LNCAP (cell line): Measurements from ENCODE around the gene ABCB8.

Experiments used
- TF ChIP-seq, protein P1 (sequence below): fragments of 450-650 bp; IDR thresholded peaks from 2 replicates; pipeline ENCODE4 v1.5.1; 2017; ENCODE audit warnings: mild to moderate bottlenecking

The ABCB8 gene

DNA sequence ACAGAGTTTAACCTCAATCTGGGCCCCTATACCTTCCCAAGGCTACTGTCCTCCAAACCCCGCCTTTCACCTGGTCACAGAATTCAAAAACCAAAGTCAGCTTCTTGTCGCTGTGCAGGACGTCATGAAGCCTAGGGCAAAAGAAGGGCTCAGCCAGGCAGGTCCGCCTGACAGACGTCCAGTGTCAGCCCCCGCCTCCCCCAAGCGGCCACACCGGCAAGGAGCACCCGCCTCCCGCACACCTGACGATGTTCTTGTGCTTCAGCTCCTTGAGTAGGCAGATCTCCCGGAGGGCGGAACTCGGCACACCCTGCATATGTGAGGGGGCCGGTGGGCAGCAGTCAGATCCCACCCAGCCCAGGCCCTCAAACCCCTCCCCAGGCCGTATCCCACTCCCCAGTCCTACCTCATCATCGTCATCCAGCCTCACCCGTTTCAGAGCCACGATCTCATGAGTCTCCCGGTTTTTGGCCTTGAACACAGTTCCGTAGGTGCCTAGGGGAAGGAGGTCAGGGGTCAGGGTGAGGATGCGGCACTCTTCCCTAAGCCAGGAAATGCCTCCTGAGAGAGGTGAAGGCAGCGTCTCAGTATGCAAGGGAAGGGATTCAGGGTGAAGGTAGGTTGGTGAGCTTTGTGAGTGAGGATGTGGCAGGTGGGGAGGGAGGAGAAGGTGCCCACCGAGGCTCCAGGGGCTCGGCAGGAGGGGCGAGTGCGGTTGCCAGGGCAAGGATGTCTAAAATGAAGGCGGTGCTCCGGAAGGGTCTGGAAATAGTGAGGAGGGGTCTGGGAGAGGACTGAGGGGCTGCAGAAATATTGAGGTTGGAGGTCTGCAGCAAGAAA, 28.6 kb downstream of the ABCB8 start:
- TF ChIP-seq, protein P1, sequence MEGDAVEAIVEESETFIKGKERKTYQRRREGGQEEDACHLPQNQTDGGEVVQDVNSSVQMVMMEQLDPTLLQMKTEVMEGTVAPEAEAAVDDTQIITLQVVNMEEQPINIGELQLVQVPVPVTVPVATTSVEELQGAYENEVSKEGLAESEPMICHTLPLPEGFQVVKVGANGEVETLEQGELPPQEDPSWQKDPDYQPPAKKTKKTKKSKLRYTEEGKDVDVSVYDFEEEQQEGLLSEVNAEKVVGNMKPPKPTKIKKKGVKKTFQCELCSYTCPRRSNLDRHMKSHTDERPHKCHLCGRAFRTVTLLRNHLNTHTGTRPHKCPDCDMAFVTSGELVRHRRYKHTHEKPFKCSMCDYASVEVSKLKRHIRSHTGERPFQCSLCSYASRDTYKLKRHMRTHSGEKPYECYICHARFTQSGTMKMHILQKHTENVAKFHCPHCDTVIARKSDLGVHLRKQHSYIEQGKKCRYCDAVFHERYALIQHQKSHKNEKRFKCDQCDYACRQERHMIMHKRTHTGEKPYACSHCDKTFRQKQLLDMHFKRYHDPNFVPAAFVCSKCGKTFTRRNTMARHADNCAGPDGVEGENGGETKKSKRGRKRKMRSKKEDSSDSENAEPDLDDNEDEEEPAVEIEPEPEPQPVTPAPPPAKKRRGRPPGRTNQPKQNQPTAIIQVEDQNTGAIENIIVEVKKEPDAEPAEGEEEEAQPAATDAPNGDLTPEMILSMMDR, result no peak

DNA sequence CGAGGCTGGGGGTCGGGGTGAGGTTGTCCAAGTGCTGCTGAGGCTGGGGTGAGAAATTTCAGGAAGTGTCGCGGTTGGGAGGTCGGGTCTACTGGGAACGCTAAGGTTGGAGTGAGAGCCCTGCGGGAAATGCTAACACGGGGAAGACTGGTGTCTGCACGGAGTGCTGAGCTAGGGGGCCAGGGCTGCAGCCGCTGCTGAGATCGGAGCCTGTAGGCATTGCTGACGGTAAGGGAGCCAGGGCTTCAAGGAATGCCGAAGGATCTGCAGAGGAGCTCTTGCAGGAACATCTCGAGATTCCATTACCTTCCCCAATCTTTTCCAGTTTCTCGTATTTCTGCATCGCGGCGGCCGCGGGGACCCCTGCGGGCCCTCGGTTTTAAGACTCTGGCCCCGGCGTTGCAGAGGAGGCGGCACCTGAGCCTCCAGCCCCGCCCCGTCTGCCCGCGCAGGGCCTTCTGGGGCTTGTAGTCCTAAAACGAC, 29.3 kb downstream of the ABCB8 start, which contains the start of gene CDK5:
TSS of gene CDK5 (minus strand) at position 392 of the 483 bp plus-strand sequence. CDS start at position 343, 49 bp downstream.
- TF ChIP-seq, protein P1, result no peak

DNA sequence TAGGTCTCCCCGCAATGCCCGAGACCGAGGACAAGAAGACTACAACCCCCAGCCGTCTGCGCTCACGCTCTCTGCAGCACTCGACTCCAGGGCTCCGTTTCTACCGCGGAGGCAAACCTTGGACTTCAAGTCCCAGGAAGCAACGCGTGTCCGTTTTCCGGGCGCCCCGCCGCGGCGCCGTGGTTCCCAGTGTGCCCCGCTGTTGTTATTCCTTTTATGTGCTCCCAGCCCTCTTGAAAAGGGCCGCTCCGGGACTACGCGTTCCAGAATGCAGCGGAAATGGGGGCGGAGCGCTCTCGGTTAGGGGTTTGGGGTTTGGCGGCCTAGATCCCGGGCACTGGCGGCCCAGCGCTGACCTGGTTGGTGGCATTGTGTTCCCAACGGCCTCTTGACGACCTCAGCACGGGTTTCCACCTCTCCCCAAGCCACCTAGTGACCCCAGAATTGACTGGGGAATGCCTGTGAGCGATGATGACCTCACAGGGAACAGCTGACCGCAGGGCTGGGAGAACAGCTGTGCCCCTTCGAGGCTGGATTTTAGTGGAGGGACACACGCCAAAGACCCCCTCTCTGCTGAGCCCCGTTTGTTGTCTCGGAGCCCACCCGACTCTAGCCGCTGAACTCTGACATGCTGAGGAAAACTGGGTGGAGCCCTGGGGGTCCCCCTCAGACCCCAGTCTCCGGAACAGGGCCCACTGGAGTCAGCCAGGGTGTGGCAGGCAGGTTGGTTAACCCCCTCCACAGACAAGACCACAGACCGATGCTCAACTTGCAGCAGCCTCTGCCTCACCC, 29.9 kb downstream of the ABCB8 start:
- TF ChIP-seq, protein P1, result no peak

DNA sequence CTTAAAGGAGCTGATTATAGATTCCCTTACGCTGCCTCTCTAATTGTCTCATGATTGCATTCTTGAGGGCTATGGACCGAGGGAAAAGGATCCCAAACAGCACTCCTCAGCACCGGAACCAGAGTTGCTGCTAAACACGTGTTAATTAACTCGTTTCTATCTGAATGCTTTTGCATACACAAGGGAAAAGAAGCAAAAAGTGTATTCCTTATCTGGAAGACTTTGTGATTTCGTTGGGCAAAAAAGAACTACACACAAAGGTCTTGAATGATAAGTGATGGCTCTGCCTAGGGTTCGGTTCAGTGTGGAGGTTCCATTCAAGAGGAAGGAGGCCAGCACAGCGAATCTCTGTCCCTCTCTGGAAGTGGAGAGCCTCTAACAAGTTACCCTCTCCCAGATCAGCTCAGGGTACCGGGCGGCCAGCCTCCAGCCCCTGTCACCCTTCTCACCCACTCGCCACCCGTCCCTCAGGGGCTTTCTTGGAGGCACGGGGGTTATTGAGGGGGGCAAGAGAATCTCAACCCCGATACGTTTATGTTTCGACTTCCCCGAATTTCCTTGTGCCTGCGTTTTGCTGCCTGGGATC, 30.6 kb downstream of the ABCB8 start:
- TF ChIP-seq, protein P1, result no peak

DNA sequence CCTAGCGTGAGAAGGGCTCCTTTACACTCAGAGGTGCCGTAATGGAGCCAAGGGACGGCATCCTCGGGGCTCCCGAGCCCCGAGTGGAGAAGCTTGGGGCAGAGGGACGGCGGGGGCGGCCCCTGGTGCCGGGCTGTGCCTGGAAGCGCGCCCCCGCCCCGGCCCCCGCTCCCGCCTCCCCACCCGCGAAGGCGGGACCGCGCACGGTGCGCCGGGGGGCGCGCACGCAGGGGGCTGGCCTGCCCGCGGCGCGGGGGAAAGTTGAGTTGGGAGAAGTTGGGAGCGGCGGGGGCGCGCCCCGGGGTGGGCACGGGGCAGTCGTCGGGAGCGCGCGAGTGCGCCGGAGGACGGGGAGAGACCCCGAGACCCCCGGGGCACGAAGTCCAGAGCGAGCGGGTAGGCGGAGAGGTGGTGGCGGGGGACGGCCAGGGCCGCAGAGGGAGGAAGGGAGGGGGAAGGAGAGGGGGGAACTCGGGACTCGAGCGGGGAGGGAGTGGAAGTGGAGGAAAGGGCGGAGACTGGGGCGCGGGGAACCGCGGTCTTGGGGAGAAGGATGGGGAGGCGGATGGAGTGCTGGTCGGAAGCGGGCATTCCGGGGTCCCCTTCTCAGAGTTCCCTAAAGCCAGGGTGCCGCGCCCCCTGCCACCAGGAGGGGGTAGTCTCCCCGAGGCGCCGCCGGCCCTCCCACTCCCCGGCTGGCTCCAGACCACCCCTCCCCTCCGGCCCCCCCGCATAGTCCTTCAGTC, 31.3 kb downstream of the ABCB8 start, which contains the start of gene SLC4A2:
TSS of gene SLC4A2 (plus strand) at position 223 of the 746 bp plus-strand sequence. CDS start 2,399 bp downstream, outside the sequence.
- TF ChIP-seq, protein P1, result peak; percentile 26

DNA sequence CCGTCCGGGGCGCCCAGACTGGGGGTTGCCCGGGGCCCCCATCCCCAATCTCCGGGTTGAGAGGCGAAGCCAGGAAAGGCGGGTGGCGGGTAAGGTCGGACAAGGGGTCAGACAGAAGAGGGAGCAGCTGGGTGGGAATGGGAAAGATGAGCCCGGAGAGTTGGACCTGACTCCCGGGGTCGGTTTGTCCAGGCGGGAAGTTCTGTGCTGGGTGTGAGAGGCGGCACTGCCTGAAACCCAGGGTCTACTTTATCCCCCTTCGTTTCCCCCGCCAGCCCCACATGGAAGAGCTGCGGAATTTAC, 31.8 kb downstream of the ABCB8 start:
- TF ChIP-seq, protein P1, result no peak; the same call in 1 of the 2 replicates
